AG04450 (cell line): ENCODE results near the gene THOC5. TPM values are rescaled to one million over a fixed set of nuclear protein-coding genes. Genes with fewer than 3 reads are reported as not detected.

ENCODE experiments used
- CTCF ChIA-PET: fragments of 300-600, 350-600 bp; formaldehyde crosslinking; extraction: SDS; loops from one replicate; lab custom pipeline; 2022; ENCODE audit warnings: antibody characterized with exemption, inconsistent platforms; lab: Charles Lee
- POLR2A ChIA-PET: fragments of 350-600 bp; formaldehyde crosslinking; extraction: SDS; loops from one replicate; lab custom pipeline; 2021; ENCODE audit warnings: antibody characterized with exemption, inconsistent platforms; lab: Yijun Ruan, JAX
- DNase-seq: peaks from one replicate; pipeline ENCODE4 v3.0.0-alpha.2; 2011; ENCODE audit warnings: low read depth, low spot score
- H3K27ac ChIP-seq: one replicate; pipeline ENCODE4 v1.5.1; 2012; ENCODE audit warnings: low read depth, low read length, control low read depth
- H3K27me3 ChIP-seq: one replicate; pipeline ENCODE4 v1.6.0; 2012; ENCODE audit warnings: low read length; ENCODE audit not compliant: control insufficient read depth, insufficient read depth
- H3K4me3 ChIP-seq: 2 replicates; pipeline ENCODE4 v1.5.1; 2011; ENCODE audit warnings: mild to moderate bottlenecking, low read depth, low read length, control low read depth
- H3K9me3 ChIP-seq: 2 replicates; pipeline ENCODE4 v1.5.1; 2012; ENCODE audit warnings: low read length; ENCODE audit not compliant: control insufficient read depth, insufficient read depth
- polyA plus RNA-seq: library from polyadenylated mRNA; depleted of rRNA; stranded (reverse); fragments of >200 nt; gene quantifications from 2 replicates; pipeline ENCODE4 v1.2.3, GENCODE V29; 2011
- TF ChIP-seq, protein P1 (sequence below): IDR thresholded peaks from 2 replicates; pipeline ENCODE4 v1.5.1; 2011; ENCODE audit warnings: low read depth, low read length, control low read depth, inconsistent platforms

The THOC5 gene
- polyA plus RNA-seq, 1 experiment = 93.7 TPM

DNA sequence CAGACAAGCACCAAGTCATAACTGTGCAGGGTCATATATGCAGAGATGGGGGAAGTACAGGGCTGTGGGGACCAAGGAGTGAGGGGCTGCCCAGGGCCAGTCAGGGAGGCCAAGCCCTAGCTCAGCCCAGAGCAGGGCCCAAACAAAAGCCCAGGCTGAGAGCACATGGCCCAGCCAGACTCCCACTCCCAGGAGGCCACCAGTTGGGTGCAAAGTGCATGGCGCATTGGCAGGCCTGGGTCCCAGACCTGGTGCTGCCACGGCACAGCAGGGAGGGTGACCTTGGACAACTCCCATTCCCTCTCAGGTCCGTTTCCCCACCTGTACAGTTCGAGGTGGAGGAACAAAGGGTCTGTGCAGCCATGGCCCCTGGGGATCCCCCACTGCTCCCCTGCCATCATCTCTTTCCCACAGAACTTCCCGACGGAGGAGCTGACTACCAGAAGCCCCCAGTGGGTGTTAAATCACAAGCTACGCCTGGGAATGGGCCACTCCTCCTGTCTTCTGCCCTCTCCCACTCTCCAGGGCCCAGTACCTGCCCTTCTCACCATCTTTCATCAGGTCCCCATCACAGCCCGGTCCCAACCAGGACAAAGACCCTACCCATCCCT lies 26.7 kb upstream of the THOC5 start:
- TF ChIP-seq, protein P1, sequence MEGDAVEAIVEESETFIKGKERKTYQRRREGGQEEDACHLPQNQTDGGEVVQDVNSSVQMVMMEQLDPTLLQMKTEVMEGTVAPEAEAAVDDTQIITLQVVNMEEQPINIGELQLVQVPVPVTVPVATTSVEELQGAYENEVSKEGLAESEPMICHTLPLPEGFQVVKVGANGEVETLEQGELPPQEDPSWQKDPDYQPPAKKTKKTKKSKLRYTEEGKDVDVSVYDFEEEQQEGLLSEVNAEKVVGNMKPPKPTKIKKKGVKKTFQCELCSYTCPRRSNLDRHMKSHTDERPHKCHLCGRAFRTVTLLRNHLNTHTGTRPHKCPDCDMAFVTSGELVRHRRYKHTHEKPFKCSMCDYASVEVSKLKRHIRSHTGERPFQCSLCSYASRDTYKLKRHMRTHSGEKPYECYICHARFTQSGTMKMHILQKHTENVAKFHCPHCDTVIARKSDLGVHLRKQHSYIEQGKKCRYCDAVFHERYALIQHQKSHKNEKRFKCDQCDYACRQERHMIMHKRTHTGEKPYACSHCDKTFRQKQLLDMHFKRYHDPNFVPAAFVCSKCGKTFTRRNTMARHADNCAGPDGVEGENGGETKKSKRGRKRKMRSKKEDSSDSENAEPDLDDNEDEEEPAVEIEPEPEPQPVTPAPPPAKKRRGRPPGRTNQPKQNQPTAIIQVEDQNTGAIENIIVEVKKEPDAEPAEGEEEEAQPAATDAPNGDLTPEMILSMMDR = no peak
- H3K27ac ChIP-seq = peak overlapping the region; percentile 0
- DNase-seq = no peak
- H3K27me3 ChIP-seq = no peaks in the 10 kb centered on the region
- peak overlapping the region; percentile 76 for H3K4me3 ChIP-seq
- POLR2A ChIA-PET = interaction anchor here (0.6 to 1.4 kb wide), 2 partner anchors 10 to 436 kb away, joined by 3 to 6 read pairs; no protein-coding TSS in a partner anchor
- CTCF ChIA-PET = interaction anchor here (1.7 kb wide), 1 partner anchor 10 kb away, joined by 10 read pairs; no protein-coding TSS in a partner anchor
- no peaks in the 10 kb centered on the region for H3K9me3 ChIP-seq

DNA sequence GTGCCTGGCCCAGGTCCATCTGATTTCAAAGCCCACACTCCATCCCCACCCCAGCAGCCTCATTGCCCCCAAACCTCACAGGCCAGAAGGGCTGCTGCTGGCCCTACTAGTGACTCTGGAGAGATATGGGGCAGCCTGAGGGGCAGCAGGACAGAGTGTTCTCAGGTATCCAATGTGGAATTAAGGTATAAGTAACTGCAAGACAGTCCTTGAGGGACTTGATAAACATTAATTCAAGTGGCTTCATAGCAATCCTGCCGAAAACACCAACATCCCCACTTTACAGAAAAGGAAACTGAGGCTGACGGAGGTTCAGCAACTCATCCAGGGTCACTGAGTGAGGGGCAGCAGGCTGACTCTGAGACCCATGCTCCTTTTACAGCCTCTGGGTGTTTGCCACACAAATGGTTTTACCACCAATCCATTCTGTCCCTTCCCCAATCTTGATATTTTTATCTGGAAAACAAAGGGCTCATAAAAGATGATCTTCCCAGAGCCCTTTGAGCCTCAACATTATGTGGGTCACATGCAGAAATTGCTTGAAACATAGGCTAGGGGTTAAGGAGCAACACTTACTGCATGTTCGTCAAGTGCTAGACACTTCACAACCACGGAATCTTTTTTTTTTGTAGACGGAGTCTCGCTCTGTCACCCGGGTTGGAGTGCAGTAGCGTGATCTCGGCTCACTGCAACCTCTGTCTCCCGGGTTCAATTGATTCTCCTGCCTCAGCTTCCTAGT lies 25.1 kb upstream of the THOC5 start:
- no peaks in the 10 kb centered on the region for H3K9me3 ChIP-seq
- H3K27ac ChIP-seq = no peak overlapping the region
- TF ChIP-seq, protein P1 = no peak
- DNase-seq = no peak
- POLR2A ChIA-PET = interaction anchor here (0.6 kb wide), 1 partner anchor 121 kb away, joined by 3 read pairs; no protein-coding TSS in a partner anchor
- CTCF ChIA-PET = no interaction called here
- H3K27me3 ChIP-seq = no peaks in the 10 kb centered on the region
- no peak overlapping the region for H3K4me3 ChIP-seq

DNA sequence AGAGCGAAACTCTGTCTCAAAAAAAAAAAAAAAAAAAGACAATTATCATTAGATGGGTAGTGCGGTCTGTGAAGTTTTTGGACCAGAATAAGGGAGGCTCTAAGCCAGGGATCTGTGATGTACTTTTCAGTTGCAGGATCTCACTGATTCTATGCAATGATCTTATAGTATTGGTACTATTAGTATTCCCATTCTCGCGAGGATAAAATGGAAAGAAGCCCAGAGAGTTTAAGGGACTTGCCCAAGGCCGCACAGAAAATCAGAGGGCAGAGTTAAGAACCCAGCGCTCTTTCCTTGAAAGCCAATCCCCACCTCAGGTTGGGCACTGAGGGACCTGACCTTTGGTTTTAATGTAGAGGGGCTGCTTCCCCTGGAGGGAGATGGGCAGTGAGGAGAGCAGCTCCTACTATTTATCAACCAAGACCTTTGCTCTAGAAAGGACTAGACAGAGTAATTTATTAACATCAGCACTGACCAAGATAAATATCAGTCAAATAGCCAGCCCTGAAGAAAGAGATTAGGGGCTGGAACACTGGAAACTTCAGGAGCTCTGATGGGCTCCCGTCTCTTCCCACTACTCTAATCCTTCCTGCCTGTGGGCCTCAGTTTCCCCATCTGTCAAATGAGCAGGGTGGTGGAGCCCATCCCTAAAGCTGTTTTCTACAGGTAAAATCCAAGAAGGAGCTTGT lies 21.3 kb upstream of the THOC5 start:
- TF ChIP-seq, protein P1 = no peak
- H3K9me3 ChIP-seq = no peaks in the 10 kb centered on the region
- H3K27me3 ChIP-seq = no peaks in the 10 kb centered on the region
- ChIA-PET CTCF (interaction anchor here (0.7 kb wide), 1 partner anchor 94 kb away, joined by 10 read pairs; no protein-coding TSS in a partner anchor), POLR2A (interaction anchor here (0.6 kb wide), 1 partner anchor 179 kb away, joined by 9 read pairs; no protein-coding TSS in a partner anchor)
- H3K27ac ChIP-seq = no peak overlapping the region
- no peak for DNase-seq
- no peak overlapping the region for H3K4me3 ChIP-seq

DNA sequence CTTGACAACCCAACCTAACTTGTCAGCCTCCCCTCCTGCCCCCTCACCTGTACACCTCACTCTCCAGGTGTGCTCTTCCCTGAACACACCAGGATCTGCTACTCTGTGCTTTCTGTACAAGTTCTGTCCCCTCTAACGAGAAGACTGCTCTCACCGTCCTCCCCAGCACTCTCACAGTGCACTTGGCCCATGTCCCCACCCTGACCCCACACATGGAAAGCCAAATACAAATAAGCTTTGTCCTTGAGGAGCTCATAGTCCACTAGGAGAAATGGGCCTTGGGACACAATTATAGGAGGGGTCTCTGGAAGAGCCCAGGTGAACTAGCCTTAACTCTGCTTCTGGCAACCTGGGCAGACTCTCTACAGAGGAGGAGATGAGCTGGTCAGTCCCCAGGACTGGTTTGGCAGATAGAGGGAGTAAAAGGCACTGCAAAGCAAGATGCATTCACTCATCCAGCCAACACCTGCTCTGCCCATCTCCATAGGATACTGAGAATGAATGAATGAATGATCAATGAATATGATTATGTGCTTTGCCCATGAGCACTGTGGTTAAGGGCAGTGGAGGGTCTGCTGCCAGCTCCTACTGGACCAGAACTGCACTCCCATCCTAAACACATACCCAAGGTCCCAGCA lies 17.5 kb upstream of the THOC5 start:
- ChIA-PET POLR2A (no interaction called here), CTCF (interaction anchor here (1.4 kb wide), 1 partner anchor 18 kb away, joined by 4 read pairs; the partner anchor contains the start of gene THOC5)
- TF ChIP-seq, protein P1 = no peak
- DNase-seq = no peak
- Histone ChIP-seq H3K4me3 (no peak overlapping the region), H3K27me3 (no peaks in the 10 kb centered on the region), H3K27ac (no peak overlapping the region), H3K9me3 (no peaks in the 10 kb centered on the region)
